GM18870 (cell line): ENCODE data around the gene CXorf38.

Source experiments
- ATAC-seq: cut with Tn5 transposase; IDR thresholded peaks from one replicate; pipeline ENCODE4 v1.9.1; 2021; ENCODE audit warnings: moderate library complexity; ENCODE audit not compliant: unreplicated experiment

CXorf38 gene, protein sequence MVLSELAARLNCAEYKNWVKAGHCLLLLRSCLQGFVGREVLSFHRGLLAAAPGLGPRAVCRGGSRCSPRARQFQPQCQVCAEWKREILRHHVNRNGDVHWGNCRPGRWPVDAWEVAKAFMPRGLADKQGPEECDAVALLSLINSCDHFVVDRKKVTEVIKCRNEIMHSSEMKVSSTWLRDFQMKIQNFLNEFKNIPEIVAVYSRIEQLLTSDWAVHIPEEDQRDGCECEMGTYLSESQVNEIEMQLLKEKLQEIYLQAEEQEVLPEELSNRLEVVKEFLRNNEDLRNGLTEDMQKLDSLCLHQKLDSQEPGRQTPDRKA

DNA sequence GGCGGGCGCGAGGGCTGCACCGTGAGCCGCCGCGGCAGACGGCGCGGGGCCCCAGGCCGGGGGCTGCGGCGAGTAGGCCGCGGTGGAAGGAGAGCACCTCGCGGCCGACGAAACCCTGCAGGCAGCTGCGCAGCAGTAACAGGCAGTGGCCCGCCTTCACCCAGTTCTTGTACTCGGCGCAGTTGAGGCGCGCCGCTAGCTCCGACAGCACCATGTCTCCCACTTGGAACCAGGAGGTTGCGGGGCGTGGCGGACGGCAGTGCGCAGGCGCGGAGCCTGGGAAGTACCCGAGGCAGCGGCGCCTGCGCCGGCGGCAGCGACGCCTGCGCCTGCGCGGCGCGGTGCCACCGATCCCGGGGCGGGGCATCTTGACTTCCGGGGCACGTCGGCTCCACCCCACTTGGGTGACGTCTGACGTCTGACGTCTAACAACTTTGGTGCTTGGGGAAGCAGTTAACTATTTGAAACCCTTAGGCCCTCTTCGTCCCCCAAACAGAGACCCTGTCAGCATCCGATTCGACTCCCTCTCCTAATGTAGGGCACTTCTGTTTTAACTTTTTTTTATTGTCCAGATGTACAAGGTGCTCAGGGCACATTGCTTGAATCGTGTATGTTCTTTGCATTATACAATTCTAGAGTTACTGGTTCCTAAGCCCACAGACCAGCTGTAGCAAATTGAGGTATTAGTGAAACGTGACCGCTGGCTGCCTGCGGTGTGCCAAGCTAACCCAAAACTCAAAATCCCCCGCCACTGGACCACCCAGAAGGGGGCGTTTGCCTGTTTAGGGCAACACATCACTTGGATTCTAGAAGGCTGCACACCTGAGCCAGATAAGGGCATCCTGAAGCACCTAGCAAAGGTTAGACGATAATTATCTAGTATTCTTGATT, at the start of gene CXorf38:
CXorf38 (minus strand) TSS at position 255 of the 891 bp plus-strand sequence; CDS start at position 214, 41 bp downstream.
- ATAC-seq = peak; percentile 69

DNA sequence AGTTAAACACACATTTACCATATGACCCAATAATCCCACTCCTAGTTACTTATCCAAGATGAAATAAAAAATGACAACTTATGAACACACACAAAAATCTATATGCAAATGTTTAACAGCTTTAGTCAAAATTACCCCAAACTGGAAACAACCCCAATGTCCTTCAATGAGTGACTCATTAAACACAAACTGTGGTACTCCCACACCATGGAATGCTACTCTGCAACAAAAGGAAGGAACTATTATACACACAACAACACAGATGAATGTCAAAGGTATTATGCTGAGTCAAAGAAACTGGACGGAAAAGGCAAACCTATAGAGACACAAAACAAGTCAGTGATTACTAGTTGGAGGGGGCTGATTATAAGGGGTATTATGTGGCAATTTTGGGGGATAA, 47.4 kb upstream of the CXorf38 start:
- ATAC-seq = no peak

DNA sequence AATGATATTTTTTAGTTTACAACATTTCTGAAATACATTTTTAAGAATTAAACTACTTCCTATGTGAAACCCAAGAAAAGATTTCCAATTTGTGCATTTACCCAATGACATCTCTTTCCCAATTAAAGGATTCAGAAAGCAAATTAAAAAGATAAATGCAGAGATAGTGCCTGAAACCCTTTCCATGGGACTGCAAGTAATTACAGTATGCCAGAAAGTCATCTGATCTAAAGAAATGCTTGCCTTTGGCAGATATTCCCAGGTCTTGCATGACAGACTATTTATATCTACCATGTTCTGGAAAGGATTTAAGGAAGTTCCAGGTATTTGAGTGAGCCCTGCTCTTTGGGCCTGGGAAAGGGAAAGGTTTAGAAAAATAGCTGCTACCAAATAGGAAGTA, 41.6 kb upstream of the CXorf38 start:
- no peak for ATAC-seq

DNA sequence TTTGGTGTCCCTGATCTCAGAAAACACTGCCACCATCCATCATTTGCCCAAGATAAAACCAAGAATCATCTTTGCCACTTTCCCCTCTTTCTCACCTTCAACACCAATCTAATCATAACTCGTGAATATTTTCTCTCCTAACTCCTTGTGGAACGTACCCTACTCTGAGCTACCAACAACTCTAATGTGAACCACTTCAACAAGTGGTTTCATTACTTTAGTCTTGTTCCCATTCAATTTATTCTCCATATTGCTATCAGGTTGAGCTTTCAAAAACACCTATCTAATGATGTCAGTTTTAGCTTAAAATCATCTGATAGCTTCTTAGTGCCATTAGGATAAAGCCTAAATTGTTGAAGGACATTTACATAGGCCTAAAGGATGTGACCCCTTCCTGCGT, 39.8 kb upstream of the CXorf38 start:
- ATAC-seq = no peak

DNA sequence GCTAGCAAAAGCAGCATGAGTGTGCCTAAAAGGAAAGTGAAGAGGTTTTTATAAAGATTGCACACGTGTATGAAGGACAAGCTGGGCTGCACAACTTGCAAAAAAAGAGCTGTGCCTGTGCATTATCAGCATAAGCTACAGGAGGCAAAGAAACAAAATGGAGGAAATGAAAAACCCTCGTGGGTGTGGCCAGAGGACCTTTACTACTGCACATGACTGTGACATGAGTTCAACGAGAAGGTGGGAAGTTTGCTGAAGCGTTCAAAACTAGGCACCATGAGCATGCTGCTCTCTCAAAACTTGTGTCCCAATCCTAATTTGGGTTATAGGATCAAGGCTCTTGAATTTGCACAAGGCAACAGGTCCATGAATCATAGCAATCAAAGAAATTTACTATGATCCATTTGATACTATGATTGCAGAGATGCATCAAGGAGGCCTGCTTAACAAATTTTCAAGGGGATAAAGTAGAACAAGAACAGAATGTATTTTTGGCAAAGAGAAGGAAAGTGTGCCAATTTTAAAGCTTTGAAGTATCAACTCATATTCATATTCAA, 38.1 kb upstream of the CXorf38 start:
- no peak for ATAC-seq

DNA sequence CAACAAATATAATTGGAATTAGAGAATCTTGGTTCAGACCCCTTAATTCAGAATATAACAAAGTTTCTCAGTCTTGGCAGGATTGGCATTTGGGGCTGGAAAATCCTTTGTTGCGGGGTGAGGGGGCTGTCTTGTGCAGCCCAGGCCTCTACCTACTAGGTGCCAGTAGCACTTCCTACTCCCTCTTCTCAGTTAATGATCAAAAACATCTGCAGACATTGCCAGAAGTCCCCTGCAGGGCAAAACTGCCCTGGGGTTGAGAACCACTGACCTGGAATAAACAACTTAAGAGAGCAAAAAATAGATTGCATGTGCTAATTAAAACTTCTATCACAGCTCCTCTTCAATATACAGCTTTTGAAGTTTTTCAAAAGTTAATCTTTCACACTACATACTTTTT, 36.7 kb upstream of the CXorf38 start:
- ATAC-seq = no peak

DNA sequence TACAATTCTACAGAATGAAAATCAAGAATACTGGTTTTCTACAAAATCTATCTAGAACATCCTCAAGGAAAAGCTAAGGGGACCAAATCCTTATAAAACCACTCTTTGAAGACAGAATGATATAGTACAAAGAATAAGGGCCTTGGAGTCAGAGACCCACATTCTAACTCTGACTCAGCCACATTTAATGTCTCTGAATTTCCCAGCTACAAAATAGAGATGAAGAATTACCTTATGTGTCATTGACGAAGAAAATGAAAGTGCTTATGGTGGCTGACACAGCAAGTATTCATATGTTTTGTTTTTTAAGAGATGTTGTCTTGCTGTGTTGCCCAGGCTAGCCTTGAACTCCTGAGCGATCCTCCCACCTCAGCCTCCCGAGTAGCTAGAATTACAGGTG, 35.9 kb upstream of the CXorf38 start:
- no peak for ATAC-seq

DNA sequence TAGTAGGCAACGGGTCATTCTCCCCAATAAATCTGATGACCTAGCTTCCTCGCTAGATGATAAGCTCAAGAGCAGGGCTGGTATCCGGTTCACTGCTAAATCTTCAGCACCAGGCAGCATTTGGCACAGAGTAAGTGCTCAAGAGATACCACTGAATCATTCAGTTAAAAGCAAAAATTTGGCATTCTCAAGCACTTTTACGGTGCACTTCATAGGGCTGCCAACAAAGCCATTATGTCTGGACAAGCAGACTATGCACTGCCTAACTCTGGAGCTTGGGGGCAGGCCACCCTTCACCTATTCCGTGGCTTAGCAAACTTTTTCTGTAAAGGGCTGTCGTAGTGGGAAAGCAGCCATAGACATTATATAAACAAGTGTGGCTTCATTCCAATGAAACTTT, 23.8 kb upstream of the CXorf38 start:
- ATAC-seq = no peak

DNA sequence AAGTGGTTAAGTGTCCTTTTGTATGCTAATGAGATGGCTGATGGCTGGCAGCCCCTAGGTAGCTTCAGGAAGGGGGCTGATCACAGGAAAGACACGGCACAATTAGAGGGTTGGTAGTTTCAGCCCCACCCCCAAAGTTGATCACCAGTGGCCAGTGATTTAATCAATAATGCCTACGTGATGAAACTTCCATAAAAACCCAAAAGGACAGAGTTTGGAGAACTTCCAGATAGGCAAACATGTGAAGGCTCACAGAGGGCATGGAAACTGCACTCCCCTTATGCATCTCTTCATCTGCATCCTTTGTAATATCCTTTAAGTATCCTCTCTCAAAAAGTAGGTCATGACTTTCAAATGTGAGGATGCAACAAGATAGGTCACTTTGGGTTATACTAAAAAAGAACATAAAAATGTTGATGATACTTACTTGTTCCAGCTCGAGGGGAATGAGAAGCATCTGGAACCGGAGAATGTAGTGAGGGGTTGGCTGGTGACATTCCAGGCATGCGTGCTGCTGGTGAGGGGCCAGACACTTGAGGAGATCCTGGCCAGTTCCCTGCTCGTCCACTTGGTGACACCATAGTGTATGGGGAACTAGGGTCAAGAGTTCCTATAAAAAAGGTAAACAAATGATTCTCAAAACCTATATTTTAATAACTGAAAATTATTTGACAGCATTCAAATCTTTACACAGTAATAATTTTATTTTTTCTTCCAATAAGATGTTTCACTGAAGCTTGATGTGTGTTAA, 16.7 kb upstream of the CXorf38 start:
- no peak for ATAC-seq

DNA sequence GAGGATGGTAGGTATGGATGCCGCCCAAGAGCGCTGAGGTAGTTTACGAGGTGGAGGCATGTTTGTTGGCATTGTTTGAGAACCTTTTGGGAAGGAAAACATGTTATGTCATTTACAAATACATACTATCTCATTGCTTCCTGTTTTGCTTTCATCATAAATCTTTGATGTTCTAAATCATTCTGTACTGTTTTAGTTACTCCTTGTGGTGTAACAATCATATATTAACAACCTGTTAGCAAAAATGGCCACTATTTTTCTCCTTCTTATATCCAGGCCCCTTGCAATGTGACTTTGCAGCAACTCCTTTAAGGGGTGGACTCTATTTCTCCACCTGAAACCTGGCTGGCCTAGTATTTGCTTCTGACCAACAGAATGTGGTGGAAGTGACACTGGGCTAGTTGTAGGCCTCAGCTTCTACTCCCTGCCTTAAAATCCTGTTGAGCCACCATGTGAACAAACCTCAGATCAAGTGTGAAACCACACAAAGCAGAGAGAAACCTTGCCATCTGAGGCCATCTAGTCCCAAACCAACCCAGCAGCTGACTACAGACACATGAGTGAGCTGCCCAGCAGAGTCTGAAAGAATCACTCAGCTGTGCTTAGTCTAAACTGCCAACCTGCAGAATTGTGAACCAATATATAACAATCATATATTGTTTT, 15.8 kb upstream of the CXorf38 start:
- ATAC-seq = no peak

DNA sequence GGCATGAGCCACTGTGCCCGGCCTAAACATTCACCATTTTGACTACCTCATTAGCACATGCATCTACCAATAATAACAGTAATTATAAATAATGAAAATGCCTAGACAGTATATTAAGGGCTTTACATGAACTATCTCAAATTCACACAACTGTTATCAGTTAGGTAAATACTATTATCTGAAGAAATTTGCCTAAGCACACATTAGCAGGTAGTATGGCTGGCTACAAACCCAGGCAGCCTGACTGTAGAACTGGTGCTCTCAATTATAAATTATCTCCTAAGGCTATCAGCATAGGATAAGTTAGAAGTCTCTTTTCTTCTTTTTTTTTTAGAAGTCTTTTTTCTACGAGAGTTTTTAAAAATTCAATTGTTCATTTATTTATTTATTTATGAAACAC, 14.1 kb upstream of the CXorf38 start:
- no peak for ATAC-seq

DNA sequence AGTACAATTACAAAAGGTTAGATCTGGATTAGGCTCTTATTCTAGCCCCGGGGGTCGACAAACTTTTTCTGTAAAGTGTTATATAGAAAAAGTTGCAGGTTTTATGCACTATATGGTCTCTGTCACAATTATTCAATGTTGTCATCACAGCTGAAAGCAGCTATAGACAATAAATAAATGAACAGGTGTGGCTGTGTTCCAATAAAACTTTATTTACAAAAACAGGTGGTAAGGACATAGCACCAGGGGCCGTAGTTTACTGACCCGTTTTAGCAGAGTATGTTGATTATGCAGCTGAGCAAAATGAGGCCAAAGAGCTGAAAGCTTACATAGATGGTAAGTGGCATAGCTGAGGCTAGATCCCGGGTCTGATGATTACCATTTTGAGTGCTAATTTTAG, 13.0 kb upstream of the CXorf38 start:
- no peak for ATAC-seq

DNA sequence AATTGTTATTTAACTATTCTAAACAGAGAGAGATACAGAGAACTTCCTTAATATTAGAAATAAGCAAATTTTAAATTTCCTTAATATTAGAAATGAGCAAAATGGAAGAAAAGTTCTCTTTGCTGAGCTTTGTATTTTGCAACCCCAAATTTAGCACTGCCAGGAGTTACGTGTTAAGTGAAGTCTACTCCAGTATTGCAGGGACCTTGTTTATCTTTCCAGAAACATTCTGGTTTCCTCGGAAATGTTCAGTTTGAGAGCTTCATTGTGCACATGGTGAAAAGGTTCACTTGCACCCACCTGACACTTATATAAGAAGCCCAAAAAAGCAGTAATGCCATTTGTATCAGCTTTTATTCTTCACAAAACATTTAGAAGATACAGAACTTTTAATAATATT, 6.2 kb upstream of the CXorf38 start:
- no peak for ATAC-seq

DNA sequence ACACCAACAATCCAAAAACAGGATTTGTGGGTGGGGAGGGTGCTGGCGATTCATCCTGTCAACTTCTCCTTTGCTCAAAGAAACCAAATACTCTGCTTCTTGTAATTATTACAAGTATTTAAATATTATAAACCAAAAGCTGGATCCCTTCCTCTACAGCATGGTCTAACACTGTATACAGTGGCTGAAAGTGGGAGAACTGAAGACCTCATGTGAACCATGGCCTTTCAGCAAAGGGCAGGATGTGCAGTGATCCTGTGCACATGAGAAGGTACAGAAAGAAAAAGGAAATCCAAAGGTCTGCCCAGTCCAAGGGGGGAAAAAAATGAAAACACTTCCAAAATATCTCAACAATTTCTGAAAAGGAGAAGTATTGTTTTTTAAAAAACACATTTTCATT, 5.3 kb upstream of the CXorf38 start:
- no peak for ATAC-seq

DNA sequence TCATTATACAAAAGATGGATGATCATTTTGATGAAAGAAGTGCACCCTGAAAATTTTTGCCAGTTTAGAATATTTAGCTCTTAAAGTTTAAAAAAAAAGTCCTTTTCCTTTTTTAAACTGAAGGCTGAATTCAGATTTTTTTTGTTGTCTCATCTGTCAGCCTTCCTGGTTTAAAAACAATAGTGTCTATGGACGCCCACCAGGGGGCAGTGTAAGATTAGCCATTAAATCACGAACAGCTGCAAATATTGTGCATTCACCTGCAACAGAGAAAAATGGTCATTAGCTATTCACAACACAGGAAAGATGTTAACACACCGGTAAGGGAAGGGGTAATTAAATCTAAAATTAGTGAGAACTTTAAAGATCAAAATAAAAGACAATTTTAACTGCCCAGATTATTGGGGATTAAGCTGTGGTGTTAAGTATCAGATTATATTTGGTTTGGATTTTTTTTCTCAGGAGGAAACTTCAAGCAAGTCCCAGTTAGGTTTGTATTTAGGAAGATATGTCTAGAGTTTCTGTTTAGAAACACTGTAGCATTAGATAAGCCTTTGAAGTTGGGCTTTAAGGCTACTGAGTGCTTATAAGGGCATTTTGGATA, 4.4 kb upstream of the CXorf38 start:
- no peak for ATAC-seq

DNA sequence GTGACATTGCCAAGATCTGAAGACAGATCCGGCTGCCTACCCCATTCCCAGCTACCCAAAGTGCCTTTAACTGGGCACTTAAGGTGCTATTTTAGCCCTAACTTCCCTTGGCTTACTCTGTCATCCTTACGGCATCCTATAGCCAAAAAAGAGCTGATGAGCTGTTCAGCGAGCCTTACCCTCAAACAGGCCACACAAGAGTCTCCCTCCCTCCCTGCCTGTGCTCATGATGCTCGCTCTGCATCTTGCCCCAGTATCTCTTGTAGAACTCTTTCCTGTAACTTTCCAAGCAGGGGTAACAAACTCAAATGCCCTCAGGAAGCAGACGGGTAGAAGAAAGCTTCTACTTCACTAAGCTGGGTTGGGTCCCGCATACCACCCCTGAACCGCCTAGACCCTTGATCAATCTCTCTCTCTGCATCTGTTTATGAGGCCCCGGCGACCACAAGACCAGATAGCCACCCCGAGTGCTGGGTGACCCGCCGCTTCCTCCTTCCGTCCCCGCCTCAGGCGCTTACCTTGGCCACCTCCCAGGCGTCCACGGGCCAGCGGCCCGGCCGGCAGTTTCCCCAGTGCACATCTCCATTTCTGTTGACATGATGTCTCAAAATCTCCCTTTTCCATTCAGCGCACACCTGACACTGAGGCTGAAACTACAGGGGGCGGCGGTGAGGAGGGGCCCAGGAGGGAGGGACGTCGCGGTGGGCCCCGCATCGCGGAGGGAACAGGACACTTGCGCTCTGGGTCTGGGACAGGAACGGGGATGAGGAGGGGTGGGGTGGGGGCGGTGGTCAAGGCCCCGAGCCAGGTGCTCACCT, 663 bp downstream of the CXorf38 start:
- ATAC-seq = no peak

DNA sequence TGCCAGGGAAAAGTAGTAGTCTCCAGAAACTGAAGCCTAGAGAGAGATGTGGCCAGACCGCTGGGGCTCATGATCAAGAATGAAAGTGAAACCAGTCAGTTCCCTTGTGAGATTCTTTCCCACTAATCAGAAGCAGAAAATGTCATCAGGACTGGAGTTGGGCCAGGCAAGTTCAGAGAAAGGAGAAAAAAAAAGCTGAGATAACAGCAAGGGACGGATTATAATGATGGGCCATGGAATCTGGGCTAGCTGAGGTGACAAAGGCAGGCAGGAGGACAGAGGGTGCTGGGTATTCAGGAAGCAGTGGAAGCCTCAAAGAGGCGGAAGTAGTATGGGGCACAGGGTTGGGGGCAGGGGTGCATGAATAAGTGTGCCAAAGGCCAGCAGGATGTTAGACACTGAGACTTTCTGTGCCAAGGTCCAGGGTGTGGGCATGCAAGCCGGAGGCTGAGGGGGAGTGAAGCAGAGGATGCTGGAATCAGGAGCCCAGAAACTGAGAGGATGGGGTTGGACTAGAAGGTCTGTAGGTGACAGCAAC, 2.5 kb downstream of the CXorf38 start:
- peak; percentile 42 for ATAC-seq

DNA sequence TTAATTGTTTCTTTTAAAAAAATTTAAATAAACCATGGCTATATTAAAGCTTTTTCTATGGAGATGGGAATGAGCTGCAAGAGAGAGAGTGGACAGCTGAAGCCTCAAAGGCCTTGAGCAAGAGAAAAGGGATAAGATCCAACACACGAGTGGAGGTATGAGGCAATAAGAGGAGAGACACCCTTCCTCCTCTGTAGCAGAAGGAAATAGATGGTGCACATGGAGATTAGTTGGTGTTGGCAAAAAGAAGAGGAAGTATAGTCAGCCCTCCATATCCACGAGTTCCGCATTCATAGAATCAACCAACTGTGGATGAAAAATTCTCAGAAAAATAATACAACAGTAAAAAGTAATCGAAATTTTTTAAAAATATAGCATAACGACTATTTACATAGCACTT, 3.2 kb downstream of the CXorf38 start:
- no peak for ATAC-seq

DNA sequence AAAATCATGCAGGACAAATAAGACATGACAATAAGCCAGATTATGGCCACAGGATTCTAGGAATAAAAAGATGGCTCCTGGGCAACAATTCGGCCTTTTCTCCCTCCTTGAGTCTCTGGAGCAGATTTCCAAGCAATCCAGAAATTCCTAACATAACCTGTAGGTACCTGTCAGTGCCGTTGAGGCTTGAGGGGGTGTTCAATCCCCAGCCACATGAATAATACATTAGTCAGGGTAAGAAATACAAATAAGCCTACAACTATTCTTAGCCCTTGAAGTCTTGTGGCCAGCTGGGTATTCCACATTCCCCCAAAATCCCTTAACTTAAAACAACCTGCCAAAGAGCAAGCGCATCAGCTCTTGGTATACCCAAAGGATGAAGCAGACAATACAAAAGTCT, 9.7 kb downstream of the CXorf38 start:
- ATAC-seq = no peak
